Head of caudate nucleus (tissue), 42 donors: ENCODE data around the gene SMTNL2.

Experiments used
- DNase-seq, 42 donors: peaks; one replicate each; pipeline versions ENCODE4 v3.0.0 to v3.0.0-alpha.2; 2020 to 2021; ENCODE audit warnings: mixed read lengths in 7 of 42
- intact Hi-C: fragments of 100-400 bp; cut with DNase I; formaldehyde crosslinking; loops from one replicate; pipeline ENCODE4 v1.15.0; 2022

SMTNL2 gene

DNA sequence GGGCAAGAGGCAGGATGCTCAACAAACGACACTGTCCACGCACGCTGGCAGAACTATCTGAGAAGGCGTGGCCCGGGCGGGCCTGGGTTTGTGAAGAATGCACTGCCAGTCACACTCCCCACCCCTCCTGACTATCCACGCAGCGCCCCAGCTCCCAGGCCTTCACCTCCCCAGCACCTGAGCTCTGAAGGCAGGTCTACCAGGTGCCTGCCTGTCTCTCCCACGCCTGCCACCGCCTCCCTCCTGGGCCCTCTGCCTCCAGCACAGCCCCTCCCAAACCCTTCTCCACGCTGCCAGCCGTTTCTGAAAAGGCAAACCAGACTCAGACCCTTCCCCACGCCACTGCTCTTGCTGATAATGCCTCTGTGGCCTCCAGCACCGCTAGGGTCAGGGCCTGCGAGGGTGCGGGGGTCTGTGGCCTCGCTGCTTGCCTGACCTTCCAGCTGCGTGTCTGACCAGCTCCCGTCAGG, 40.7 kb upstream of the SMTNL2 start:
- DNase-seq: peak in 41 of 42 donors; percentile 31 to 95 (median 80)
- intact Hi-C loops: no loop called here

DNA sequence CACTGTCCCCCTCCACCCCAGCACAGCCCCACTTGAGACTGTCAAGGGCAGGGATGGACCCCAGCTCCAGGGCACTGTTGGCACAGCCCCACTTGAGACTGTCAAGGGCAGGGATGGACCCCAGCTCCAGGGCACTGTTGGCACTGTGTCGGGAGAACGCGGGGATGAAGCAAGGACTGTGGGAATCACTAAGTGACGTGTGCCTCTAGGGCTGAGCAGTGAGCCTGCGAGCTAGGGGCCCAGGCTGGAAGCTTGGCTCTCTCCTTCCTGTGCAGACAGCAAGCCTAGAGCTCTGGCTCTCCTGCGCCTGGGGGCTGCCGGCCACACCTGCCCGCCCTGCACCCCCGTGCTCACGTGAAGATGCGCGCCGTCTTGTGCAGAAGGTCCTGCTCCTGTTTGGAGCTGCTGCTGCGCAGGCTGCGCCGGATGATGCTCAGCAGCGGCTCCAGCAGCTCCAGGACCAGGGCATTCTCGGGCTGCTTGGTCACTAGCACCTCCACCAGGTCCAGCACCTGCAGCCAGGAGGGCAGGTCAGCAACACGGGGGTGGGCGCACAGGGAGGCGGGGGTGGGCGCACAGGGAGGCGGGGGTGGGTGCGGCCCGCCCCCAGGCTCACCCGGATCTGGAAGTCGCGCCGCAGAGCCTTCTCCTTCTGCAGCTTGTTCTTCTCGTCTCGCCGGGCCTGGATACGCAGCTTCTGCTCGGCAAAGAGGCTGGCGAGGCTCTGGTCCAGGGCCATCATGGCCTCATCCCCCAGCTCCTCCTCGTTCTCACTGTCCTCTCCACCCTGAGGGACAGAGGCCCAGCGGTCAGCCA, 40.0 kb upstream of the SMTNL2 start:
- intact Hi-C loops: no loop called here
- peak in 5 of 42 donors; percentile 18 to 57 (median 32) for DNase-seq

DNA sequence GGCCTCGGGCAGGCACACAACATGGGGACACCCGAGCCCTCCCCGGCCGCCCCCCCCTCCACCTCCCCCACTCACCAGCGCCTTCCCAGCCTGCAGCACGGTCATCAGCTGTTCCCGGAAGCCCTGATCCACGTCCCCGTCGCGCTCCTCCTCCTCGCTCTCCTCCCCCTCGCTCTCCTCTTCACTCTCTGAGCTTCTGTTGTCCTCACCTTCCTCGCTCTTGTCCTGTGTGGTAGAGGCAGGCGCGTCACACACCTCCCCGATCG, 39.4 kb upstream of the SMTNL2 start:
- intact Hi-C loops: no loop called here
- DNase-seq: peak in 16 of 42 donors; percentile 24 to 76 (median 52)

DNA sequence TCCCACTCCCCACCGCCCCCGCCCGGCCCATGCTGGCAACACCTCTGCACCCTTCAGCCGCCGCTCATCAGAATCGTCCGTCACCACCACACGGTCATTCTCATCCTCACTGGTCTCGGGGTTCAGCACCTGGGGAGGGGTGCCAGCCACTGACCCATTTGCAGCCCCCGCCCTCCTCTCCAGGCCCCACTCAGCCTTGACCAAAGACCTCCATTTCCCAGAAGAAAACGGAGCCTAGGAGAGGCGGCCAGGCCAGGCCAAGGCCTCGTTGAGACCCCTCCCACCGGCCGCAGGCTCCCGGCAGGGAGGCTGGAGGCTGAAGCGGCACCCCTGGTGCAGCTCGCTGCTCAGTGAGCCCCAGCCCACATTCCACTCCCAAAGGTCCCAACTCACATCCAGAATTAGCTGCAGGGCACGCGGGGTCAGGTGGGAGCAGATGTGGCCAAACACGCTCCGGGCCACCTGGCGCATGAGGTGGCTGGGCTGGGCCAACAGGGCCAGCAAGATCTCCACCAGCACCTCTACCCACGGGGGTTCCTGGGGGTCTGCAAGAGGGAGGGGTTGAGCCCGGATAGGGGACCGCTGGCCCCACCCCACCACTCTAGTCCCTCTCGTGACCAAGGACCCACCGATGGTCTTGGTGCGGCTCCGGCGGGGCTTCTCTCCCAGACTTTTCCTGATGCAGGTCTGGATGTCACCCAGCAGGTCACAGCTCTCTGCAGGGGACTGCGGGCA, 38.9 kb upstream of the SMTNL2 start:
- no peak for DNase-seq
- intact Hi-C loops: no loop called here

DNA sequence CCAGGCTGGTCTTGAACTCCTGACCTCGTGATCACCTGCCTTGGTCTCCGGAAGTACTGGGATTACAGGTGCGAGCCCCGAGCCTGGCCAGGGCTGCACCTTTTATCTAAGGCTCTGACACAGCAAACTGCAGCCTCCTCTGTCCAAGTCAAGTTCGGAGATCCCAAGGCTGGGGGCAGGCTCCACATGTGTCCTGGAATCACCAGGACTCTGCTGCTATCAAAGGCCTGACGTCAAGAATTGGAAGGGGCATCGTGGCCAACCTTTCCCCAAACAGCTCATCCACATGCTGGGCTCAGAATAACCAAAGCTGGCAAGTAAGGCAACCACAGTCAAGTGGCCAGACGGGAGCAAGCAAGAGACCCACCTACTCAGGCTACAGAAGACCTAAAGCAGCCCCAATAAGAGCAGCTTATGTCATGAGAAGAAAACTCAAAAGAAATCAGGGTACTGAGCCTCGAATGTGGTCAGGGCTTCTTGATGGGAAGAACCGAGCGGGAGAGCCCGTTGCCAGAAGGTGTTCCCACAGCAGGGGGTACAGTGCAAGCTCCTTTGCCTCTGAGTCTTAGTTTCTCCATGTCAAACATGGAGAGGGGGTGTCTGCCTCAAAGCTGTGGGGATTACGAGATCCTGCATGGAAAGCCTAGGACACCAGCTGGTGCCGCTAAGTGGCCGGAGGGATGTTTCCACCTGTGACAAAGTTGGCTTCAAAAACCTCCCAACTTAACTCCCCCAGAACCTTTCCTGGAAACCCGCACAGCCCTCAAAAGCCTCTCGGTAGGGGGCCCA, 37.0 kb upstream of the SMTNL2 start:
- intact Hi-C loops: no loop called here
- DNase-seq: no peak

DNA sequence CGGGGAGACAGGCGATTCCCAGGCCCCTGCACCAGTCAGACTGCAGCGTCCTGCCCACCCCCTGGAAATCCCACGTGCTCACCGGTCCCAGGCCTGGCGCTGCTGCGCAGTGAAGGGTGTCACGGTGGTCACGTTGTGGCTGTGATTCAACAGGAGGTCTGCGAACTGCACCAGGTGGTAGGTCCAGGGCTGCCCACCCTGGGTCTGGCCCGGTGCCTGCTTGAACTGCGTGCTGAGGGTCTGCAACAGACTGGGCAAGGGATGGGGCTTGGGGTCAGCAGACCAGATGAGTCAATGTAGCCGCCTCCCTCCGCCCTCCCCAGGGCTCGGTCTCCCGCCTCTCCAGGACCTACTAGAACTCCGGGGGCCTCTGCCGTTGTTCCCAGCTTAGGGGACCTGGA, 36.3 kb upstream of the SMTNL2 start:
- DNase-seq: no peak
- intact Hi-C loops: no loop called here

DNA sequence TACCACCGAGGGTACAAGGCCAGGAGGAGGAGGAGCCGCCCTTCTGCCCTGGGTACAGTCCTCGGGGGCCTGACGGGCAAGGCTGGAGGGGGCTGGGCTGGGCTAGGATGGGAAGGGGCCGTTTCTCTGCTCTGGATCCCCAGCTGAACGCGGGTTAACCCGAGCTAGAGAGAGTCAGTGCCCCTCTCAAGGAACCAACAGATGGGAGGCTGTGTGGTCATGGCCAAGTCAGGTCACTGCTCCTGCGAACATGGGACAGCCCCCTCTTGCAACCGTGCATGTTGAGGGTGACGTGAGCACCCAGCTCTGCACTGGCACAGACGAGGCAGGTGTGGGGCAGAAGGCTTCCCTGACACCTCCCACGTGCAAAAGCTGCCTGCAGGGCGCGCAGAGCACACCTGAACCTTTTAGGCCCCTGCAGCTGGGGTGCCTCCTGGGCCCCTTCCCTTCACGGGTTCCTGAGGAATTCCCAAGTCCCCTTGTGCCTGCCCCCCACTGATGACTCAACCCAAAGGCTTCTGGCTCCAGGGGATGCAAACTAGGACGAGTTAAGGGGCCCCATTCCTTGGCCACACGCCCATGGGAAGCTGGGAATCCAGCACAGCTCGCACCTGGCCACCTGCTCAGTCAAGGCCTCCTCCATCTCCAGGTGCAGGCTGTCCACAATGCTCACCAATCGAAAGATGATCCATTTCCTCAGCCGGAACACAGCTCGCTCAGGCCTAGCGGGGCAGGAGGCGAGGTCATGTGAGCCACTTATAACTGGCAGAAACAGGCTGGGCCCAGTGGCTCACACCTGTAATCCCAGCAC, 35.4 kb upstream of the SMTNL2 start:
- no peak for DNase-seq
- intact Hi-C loops: no loop called here

DNA sequence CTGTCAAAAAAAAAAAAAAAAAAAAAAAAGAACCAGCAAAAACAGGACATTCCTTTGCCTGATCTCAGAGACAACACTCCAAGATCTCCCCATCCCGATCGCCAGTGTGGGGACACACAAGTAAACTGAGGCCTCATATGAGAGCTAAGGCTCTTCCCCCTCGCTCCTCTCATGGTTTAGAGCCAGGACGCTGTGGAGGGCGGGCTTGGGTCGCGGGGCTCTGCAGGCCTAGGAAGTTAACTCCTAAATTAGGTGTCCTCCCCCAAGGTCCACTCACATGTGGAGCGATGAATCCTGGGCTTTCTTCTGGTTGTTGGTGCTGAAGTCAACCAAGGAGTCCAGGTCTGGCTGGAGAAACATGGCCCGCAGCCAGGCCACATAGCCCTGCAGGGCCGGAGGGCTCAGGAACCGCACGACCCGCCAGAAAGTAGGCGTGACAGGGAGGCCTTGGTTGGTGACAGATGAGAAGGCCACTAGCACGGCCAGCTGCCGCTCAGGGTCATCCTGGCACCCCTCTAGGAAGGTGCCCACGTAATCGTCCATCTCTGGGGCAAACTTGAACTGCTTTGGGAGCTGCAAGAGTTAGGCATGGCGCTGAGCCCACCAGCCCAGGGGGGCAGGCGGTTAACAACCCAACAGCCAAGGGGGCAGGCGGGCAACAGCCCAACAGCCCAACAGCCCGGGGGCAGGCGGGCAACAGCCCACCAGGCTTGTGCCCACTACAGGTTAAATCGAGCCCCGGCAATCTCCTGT, 34.4 kb upstream of the SMTNL2 start:
- no peak for DNase-seq
- intact Hi-C loops: no loop called here

DNA sequence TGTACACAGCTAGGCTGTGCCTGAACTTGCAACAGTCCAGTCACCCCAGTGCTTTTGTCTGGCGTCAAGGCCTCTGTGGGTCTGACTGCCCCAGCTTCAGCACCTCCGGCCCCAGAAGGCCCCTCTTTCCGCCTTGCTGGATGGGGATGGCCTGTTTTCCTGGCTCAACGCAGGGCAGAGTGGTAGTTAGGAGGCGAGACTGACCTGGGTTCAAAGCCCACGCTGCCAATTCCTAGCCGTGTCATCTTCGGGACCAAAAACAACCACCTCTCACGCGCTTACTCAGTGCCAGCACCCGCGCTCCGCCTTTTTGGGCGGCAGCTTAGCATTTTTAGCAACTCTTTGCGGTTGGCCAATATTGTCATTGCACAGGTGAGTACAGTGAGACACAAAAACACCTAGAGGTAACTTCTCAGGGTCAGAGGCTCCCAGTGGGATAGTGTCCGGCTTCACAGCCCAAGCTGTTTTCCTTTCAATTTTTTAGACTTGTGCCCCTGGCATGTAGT, 33.7 kb upstream of the SMTNL2 start:
- intact Hi-C loops: no loop called here
- DNase-seq: no peak

DNA sequence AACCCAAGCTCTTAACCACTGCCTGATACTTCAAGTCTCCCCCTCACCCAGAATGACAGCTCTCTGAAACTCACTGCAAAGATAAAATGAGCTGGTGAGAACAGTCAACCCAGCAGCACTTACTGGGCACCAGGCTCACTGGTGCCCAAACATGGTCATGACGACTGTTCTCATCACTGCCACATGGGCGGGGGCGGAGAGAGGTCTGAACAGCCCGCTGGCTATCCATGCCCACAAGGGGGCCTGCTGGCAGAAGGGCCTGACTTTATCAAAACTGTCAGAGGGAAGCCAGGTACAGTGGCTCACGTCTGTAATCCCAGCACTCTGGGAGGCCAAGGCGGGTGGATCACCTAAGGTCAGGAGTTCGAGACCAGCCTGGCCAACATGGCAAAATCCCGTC, 33.2 kb upstream of the SMTNL2 start:
- DNase-seq: no peak
- intact Hi-C loops: no loop called here

DNA sequence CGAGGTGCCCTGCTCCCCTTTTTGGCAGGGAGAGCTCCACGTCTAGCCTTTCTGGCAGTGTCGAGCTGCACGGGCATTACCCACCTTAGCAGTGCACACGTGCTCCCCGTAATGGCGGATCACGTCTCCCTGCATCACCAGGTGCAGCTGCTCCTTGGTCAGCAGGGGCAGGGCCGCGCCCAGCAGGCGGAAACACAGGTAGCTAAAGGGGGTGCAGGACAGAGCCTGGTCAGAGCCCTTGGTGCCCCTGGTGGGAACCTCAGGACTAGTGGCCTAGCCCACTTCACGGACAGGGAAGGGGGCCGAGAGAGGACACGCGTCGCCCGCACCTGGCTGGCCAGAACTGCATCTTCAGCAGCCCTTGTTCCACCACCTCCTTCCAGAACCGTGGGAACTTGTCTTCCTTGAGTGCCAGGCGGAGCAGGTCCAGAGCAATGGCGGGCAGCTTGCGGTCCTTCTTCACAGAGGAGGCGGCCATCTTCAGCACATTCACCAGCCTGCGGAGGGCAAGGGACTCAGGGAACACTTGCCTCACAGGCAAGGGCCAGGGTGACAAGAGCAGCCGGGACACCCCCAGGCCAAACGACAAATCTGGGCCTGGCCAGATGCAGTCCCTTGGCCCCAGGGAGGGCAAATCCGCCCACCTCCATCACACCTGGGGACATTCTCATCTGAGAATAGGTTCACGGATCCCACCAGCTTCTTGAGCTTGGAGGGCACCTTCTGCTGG, 32.4 kb upstream of the SMTNL2 start:
- intact Hi-C loops: no loop called here
- no peak for DNase-seq

DNA sequence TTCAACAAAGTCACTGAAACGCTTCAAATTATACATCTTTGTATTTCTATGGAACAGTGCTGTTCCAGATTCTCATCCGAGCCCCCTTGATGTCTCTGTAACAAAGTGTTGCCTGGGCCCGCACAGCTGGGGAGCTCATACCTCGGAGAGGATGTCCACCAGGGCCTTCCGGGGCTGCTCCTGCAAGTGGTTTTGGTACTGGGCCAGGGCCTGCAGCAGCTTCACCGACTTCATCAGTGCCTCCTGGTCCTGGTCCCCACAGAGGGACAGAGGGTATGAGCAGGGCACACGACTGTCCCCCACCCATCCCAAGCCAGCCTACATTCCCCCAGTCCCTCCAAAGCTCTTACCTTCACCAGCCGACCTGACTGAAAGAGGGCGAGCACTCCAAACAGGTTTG, 30.7 kb upstream of the SMTNL2 start:
- DNase-seq: no peak

DNA sequence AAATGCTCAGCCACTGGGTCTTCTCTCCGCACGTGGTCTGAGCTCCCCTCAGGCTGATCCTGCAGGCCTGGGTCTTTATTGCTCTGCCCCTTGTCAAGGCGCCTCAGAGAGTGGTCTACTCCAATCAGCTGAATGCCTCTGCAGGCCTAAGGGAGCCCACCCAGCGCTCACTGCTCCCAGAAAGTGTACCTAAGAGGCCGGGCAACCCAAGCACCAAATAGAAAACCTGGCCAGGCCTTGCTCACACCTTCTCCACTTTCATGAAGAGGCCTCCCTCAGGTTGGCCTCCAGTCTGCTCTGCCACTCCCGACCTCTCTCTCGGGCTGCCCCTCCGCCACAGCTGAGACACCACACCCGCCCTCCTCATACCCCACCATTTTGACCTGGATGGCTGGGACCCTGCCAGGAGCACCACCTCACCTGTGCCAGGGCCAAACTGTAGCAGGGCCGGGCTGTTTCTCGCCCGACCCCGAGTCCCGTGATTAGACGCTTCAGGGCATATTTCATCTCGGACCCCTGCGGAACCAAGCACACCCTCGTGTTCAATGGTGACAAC, 29.8 kb upstream of the SMTNL2 start:
- intact Hi-C loops: no loop called here
- no peak for DNase-seq

More for the DNA sequence above, 30.7 kb upstream of the SMTNL2 start:
- intact Hi-C loops: no loop called here

DNA sequence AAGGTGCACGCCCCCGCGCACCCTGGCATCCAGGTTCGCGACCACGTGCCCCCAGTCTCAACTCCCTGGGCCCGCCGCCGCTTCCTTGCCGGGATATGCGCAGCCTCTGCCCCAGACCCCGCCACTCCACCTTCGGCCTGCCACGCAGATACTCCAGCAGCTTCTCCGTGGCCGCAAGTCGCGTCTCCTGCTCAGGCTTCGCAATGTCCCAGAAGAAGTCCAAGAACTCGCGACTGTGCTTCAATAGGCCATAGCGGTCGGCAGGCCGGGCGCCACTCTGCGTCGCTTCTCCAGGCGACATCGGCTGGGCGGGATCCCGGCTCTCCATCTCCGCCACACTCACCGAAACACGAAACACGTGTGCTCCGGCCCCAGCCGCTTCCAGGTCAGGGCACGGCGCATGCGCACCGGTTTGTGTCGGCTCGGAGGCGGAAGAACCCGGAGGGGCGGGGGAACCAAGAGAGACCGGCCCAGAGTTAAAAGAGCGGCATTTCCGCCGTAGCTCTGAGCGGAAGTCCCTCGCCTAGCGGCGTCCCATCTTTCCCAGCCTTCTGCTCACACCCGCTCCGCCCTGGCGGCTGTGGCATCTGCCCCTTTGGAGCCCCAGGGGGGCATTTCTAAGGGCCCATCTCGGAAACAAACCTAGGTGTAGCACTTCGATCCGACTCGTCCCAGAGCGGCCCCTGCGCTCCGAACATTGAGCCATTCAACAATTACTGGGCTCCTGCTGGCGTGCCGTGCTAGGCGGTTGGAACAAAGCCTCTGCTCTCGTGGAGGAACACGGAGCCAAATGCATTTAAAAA, 29.1 kb upstream of the SMTNL2 start, which contains the start of gene MYBBP1A:
MYBBP1A (minus strand) TSS at position 388 of the 803 bp plus-strand sequence; CDS start at position 328, 60 bp downstream.
- intact Hi-C loops: loop anchor here (5.0 kb wide), 1 partner anchor 138 kb away; no protein-coding TSS in a partner anchor
- peak; percentile 91 to 99 (median 97) for DNase-seq

DNA sequence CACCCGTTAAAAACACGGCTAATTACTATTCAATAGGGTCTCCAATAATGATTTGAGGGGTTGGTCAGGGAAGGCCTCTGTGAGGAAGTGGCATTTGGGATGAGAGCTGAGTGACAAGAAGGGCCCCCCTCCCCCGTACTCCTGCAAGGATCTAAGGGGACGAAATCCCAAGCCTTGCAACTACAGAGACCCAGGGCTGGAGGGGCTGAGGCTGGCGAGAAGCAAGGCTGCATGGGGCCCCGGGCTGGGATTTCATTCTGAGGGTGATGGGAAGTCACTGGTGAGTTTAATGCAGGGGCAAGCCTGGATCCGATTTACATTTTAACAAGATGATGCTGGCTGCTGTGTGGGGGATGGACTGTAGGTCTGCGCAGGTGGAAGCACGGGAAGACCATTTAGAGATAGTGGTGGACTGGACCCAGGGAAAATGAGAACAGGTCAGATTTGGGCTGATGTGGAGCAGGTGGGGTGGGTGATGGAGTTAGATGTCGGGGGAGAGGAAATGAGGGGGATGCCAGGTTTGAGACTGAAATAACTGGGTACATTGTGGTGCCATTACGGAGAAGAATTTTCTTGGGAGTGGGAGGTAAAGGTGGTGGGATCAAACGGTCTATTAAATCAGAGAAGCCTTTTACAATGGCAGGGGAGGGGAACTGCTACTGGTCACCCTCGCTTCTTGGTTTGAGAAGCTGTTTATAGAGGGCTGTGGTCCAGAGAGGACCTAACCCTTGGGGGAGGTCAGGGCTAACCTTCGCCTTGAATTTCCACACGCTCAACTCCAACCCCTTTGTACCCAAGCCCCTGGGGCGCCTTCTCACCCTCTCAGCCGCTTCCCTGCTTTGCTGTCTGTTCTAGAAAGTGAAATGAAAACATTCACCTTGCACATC, 28.2 kb upstream of the SMTNL2 start:
- DNase-seq: peak in 2 of 42 donors; percentile 10 to 47
- intact Hi-C loops: loop anchor here (5.0 kb wide), 1 partner anchor 139 kb away; no protein-coding TSS in a partner anchor
